Fibroblast of lung (primary cell): ENCODE results near the gene HOXC10.
A peak's percentile ranks its signal among the peaks of the same experiment; 100 is the strongest.

ENCODE experiments used
- CTCF ChIP-seq, 2 donors: IDR thresholded peaks in 1 of 2; conservative IDR thresholded peaks in 1 of 2; 1 replicate in 1 of 2; 2 replicates in 1 of 2; pipeline ENCODE4 v1.5.1; 2011 to 2012; ENCODE audit warnings: low read length in 2 of 2, control low read depth in 1 of 2, inconsistent platforms in 1 of 2, low read depth in 1 of 2, mild to moderate bottlenecking in 1 of 2
- EZH2 ChIP-seq: IDR thresholded peaks from 2 replicates; pipeline ENCODE4 v1.5.1; 2012; ENCODE audit warnings: low read length, control low read depth, mild to moderate bottlenecking; ENCODE audit errors: missing control alignments

- TF ChIP-seq CTCF (conservative IDR thresholded peaks at IDR 0.05 in 1 of 2, IDR thresholded peaks at IDR 0.05 in 1 of 2; ENCODE audit: low read depth in 1 of 2, low read length in 2 of 2), result no peak
- TF ChIP-seq EZH2, result peak; percentile 98
Observed at GRCh38 chr12:53955036-53955775, 29.7 kb upstream of the HOXC10 start.
